Activated gamma-delta T cell treated with Interleukin-2 at 50 U/mL for 16 hours (primary cell): ENCODE data around the gene KCNQ4.

ENCODE experiments used
- DNase-seq: peaks from one replicate; pipeline ENCODE4 v3.0.0-alpha.2; 2020

The KCNQ4 gene

GRCh38 chr1:40797668-40798010 is 14.1 kb downstream of the KCNQ4 start:
- no peak for DNase-seq

DNA sequence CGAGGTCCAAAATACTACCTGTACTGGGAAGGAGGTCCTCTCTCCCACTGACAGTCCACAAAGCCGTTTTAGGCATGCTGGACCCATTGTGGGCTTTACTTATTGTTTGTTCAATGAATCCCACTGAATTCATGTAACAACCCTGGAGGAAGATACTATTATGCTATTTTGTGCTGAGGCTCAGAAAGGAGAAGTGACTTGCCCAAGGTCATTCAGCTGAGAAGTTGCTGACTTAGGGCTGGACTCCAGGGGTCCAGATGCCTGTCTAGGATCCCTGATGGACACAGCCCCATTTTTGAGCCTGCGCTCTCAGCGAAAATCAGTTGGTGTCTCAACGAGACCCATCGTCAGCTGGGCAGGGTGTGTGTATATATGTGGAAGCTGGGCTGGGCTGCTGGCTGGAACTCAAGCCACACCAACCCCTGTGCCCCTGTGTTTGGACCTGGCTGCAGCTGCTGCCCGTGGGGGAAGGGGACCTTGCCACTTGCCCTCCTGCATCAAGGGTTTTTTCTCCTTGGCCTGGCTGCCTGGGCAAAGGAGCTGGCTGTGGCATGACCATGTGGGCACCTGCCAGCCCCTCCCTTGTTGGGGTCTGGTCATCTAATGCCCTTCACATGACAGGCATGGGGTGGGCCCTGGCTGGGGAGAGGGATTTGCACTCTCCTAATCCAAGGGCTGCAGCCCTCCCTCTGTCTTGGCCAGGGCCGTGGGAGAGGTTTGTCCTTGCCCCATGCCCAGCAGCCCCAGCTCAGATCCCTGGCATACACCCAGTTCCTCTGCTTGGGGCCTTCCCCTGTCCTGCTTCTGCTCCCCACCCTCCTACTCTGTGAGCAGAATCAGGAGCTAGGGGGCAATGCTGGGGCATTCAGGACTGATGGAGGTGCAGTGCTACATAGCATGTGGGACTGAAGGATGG is 15.0 kb downstream of the KCNQ4 start:
- DNase-seq: no peak

DNA sequence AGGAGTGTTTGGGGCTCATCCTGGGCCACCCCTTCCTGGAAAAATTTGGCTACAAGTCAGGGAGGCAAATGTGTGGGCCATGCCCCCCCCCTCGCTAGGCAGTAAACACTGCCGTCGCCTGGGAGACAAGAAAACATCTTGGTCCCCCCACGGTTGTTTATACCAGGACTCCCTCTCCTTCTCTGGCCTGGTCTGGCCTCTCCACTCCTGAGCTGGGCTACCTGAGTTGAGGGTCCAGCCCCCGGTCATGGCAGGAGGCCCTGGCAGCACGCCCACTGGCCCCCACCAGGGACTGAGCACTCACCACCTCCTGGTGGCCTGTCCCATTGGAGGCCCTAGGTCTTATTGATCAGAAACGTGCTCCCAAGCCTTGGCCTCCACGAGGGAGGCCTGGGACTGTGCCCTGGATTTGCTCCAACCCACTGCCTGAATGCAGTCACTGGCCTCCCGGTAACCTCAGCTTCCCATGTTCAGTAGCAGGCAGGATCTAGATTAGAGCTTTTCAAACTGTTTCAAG is 15.8 kb downstream of the KCNQ4 start:
- DNase-seq: no peak

- DNase-seq: no peak
Measured at GRCh38 chr1:40801742-40802077, 18.1 kb downstream of the KCNQ4 start.

- DNase-seq: peak; percentile 78
Measured at GRCh38 chr1:40802078-40802741, 18.6 kb downstream of the KCNQ4 start.

DNA sequence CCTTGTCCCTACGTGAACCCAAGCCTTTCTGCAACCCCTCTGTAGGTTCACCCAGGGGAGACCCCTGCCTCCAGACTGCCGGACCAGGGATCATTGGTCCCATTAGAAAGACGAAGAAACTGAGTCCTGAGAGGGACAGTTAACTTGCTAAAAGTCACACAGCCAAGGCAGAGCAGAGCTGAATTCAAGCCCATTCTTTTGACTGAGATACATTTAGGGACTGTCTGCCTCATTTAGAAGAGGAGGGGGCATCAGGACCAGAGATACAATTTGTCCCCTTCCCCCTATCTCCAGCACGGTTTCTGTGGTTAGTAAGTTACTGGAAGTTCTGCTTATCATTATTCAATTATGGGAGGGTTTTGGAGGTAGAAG is 19.1 kb downstream of the KCNQ4 start:
- no peak for DNase-seq

DNA sequence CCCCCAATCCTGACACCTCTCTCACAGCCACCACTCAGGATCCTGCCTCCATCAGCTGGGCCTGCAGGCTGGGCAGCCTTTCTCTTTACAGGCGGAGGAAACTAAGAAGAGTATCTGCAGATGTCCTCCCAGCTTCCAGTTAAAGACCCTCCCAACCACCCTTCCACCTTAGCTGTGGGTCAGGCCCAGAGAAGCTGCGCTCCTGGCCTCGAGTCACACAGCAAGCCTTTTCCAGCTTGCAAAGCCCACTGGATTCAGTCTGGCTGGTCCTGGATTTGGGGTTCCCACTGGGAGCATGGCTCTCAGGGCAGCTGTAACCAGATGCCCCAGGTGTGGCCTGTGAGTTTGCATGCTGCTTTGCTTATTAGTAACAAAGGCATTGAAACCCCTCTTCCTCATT is 19.9 kb downstream of the KCNQ4 start:
- DNase-seq: no peak

GRCh38 chr1:40803902-40804301 is 20.3 kb downstream of the KCNQ4 start:
- no peak for DNase-seq

- no peak for DNase-seq
Measured at GRCh38 chr1:40806240-40806639, 22.7 kb downstream of the KCNQ4 start.

- no peak for DNase-seq
Measured at GRCh38 chr1:40806731-40807695, 23.4 kb downstream of the KCNQ4 start.

GRCh38 chr1:40808002-40808401 is 24.4 kb downstream of the KCNQ4 start:
- no peak for DNase-seq

- no peak for DNase-seq
Measured at GRCh38 chr1:40808444-40808843, 24.9 kb downstream of the KCNQ4 start.

GRCh38 chr1:40808909-40809308 is 25.3 kb downstream of the KCNQ4 start:
- DNase-seq: no peak

GRCh38 chr1:40810927-40811326 is 27.3 kb downstream of the KCNQ4 start:
- no peak for DNase-seq

DNA sequence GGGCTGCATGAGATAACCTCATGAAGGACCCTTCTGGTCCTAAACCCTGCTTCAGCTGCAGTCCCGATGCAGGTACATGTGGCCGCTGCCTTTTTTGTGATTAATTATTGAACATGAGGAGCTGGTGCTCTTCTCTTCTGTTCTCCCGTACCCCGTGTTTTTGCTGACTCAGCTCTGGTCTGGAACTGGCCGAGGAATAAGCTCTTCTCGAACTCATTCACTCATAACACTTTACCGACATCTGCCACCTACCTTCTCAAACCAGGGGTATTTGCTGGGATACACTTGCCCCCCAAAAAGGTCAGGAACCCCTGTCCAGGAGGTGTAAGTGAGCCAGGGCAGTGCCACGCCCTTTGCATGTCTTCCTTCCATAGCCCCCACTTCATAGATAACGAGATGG is 31.8 kb downstream of the KCNQ4 start:
- DNase-seq: no peak

GRCh38 chr1:40817791-40818263 is 34.2 kb downstream of the KCNQ4 start:
- no peak for DNase-seq

DNA sequence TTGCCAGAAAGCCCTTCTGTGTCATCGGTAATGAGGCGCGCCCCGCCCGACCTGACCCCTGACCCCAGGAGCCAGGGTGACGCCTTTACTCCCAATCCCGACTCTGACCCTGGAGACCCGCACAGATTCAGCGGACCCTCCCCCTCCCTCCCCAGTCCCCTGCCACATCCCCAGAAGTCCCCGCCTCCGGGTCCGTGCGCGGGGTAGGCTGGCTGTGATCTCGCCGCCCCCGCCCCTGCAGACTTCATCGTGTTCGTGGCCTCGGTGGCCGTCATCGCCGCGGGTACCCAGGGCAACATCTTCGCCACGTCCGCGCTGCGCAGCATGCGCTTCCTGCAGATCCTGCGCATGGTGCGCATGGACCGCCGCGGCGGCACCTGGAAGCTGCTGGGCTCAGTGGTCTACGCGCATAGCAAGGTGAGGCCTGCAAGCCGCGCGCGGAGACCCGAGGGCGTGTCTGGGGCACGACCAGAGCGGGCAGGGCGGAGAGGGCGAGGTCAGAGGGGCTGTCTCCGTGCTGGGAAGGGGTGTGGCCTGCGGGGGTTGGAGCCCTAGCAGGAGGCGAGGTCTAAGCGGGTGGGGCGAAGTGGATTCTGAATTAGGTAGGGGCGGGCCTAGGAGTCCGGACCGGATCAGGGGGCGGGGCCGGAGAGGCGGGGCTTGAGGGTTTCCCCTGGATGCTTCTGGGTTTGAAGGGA is 34.8 kb downstream of the KCNQ4 start:
- peak; percentile 83 for DNase-seq

GRCh38 chr1:40819101-40819500 is 35.5 kb downstream of the KCNQ4 start:
- no peak for DNase-seq

DNA sequence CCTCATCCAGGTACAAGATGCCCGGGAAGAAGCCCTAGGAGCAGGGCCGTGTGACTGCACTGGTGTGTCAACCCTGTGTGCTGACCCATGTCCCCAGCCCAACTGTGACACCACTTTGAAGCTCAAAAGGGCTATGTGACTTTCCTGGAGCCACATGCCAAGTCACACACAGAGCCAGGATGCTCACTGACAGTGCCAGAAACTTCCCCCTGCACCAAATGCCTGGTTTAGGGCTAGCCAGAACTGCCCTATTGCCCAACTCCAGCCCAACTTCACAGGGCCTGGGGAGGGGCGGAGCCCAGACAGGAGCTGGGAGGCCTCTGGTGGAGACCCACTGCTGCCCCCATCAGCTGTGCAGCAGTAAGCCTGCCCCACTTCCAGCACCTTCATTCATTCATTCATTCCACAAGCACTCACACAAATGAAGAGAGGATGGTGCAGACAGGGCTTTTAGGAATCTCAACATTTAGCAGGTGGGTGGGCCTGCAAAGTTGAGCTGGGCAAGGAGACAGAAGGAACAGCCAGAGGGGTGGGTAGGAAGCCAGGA is 36.7 kb downstream of the KCNQ4 start:
- no peak for DNase-seq

DNA sequence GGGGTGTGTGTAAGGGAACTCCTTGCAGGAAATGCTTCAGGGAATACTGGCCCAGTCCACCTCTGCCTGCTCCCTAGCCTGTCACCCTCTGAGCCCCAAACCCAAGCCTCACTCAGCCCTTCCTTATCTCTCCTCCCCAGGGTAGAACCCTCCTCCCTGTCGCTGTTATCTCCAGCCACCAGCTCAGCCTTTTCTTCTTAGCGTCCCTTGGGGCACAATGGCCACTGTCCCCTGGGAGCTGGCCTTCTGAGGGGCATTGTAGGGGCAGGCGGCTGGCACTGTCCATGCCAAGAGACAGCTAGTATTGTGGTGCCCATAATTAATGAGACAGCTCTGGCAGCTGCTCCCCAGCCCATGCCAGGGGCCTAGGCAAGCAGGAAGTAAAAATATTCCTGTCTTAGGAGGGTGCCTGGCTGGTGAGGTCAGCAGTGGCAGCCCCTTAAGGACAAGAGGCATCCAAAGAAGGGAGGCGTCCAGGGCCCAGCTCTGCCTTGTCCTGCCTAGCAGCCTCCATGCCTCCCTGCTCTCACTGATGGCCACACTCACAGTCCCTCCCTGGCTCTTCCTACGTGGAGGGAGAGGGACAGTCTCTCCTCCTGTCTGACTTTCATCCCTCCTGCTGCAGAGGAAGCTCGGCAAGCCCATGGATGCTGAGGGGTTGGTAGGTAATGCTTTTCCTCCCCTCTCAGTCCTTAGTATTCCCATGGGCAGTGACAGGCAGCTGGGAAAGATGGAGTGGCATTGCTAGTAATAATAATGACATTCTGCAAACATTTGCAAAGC is 37.5 kb downstream of the KCNQ4 start:
- DNase-seq: no peak

GRCh38 chr1:40822890-40823289 is 39.3 kb downstream of the KCNQ4 start:
- DNase-seq: no peak
